Measurements from ENCODE around the gene YES1. TPM values are rescaled to one million over a fixed set of nuclear protein-coding genes. Genes with fewer than 3 reads are reported as not detected.

Gene YES1
- polyA plus RNA-seq, 1 donor from 2014 or later, result 12.0 TPM

- no peak overlapping the region for H3K4me2 ChIP-seq (ENCODE audit: low read length)
- no peaks in the 10 kb centered on the region for H3K9me3 ChIP-seq (ENCODE audit: low read length)
- no peaks in the 10 kb centered on the region for H3K79me2 ChIP-seq (replicated peaks; ENCODE audit: insufficient read depth, low read length)
- H3K9me2 ChIP-seq (ENCODE audit: insufficient read depth, low read length), result no peaks in the 10 kb centered on the region
- no peaks in the 10 kb centered on the region for H3K27me3 ChIP-seq (ENCODE audit: insufficient read depth, low read depth, low read length)
- no peak for TF ChIP-seq EZH2 (IDR thresholded peaks at IDR 0.05; ENCODE audit: borderline replicate concordance, insufficient read depth, low read length, poor library complexity, severe bottlenecking)
- TF ChIP-seq, protein P1, sequence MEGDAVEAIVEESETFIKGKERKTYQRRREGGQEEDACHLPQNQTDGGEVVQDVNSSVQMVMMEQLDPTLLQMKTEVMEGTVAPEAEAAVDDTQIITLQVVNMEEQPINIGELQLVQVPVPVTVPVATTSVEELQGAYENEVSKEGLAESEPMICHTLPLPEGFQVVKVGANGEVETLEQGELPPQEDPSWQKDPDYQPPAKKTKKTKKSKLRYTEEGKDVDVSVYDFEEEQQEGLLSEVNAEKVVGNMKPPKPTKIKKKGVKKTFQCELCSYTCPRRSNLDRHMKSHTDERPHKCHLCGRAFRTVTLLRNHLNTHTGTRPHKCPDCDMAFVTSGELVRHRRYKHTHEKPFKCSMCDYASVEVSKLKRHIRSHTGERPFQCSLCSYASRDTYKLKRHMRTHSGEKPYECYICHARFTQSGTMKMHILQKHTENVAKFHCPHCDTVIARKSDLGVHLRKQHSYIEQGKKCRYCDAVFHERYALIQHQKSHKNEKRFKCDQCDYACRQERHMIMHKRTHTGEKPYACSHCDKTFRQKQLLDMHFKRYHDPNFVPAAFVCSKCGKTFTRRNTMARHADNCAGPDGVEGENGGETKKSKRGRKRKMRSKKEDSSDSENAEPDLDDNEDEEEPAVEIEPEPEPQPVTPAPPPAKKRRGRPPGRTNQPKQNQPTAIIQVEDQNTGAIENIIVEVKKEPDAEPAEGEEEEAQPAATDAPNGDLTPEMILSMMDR (IDR thresholded peaks at IDR 0.05; ENCODE audit: poor library complexity, severe bottlenecking), result no peak
- no peak for TF ChIP-seq SMC3 (conservative IDR thresholded peaks at IDR 0.05; ENCODE audit: poor library complexity)
- no peak for TF ChIP-seq RAD21 (conservative IDR thresholded peaks at IDR 0.05)
- TF ChIP-seq, protein P2, sequence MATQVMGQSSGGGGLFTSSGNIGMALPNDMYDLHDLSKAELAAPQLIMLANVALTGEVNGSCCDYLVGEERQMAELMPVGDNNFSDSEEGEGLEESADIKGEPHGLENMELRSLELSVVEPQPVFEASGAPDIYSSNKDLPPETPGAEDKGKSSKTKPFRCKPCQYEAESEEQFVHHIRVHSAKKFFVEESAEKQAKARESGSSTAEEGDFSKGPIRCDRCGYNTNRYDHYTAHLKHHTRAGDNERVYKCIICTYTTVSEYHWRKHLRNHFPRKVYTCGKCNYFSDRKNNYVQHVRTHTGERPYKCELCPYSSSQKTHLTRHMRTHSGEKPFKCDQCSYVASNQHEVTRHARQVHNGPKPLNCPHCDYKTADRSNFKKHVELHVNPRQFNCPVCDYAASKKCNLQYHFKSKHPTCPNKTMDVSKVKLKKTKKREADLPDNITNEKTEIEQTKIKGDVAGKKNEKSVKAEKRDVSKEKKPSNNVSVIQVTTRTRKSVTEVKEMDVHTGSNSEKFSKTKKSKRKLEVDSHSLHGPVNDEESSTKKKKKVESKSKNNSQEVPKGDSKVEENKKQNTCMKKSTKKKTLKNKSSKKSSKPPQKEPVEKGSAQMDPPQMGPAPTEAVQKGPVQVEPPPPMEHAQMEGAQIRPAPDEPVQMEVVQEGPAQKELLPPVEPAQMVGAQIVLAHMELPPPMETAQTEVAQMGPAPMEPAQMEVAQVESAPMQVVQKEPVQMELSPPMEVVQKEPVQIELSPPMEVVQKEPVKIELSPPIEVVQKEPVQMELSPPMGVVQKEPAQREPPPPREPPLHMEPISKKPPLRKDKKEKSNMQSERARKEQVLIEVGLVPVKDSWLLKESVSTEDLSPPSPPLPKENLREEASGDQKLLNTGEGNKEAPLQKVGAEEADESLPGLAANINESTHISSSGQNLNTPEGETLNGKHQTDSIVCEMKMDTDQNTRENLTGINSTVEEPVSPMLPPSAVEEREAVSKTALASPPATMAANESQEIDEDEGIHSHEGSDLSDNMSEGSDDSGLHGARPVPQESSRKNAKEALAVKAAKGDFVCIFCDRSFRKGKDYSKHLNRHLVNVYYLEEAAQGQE (IDR thresholded peaks at IDR 0.05; ENCODE audit: borderline replicate concordance), result no peak
- no peak for TF ChIP-seq EP300 (conservative IDR thresholded peaks at IDR 0.05; ENCODE audit: poor library complexity, severe bottlenecking)
- no peak for TF ChIP-seq POLR2AphosphoS5 (IDR thresholded peaks at IDR 0.05)
- no peak for TF ChIP-seq MXI1 (conservative IDR thresholded peaks at IDR 0.05; ENCODE audit: poor library complexity, severe bottlenecking)
- no peak for TF ChIP-seq TAF1 (IDR thresholded peaks at IDR 0.05; ENCODE audit: low read depth)
- H3K27ac ChIP-seq (ENCODE audit: low read length), result no peak overlapping the region
- no peaks in the 10 kb centered on the region for H3K36me3 ChIP-seq (ENCODE audit: insufficient read depth, low read length)
- H3K4me3 ChIP-seq (ENCODE audit: low read length), result no peak overlapping the region
- H3K9ac ChIP-seq (ENCODE audit: low read length), result no peak overlapping the region
- H4K20me1 ChIP-seq (ENCODE audit: insufficient read depth), result no peaks in the 10 kb centered on the region
- no peaks in the 10 kb centered on the region for H3F3A ChIP-seq (ENCODE audit: insufficient read depth, low read length, poor library complexity, severe bottlenecking)
- H2AFZ ChIP-seq (ENCODE audit: low read depth, low read length), result no peak overlapping the region
Measured at GRCh38 chr18:686339-687111, 125.5 kb downstream of the YES1 start.

DNA sequence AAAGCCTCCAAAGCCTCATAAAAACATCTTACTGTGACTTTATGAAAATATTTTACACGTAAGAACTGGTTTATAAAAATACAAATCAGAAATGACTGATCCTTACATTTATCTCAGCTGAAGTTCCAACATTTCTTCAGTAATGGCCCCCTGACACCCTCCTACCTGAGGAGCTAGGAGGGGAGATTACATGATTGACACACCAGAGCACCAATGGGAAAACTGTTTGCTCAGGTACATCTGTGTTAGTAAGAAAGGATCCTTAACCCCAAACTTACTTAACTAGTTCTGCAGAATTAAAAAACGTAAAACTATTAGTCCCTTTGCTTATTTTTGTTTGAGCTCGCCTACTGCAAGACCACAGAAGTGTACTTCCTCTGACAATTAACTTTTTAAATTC lies 126.6 kb downstream of the YES1 start:
- H3K4me2 ChIP-seq (ENCODE audit: low read length), result no peak overlapping the region
- no peaks in the 10 kb centered on the region for H3F3A ChIP-seq (ENCODE audit: insufficient read depth, low read length, poor library complexity, severe bottlenecking)
- no peak overlapping the region for H3K27ac ChIP-seq (ENCODE audit: low read length)
- no peak overlapping the region for H3K9ac ChIP-seq (ENCODE audit: low read length)
- H3K36me3 ChIP-seq (ENCODE audit: insufficient read depth, low read length), result no peaks in the 10 kb centered on the region
- no peaks in the 10 kb centered on the region for H3K27me3 ChIP-seq (ENCODE audit: insufficient read depth, low read depth, low read length)
- H2AFZ ChIP-seq (ENCODE audit: low read depth, low read length), result no peak overlapping the region
- H3K4me3 ChIP-seq (ENCODE audit: low read length), result no peak overlapping the region
- no peaks in the 10 kb centered on the region for H4K20me1 ChIP-seq (ENCODE audit: insufficient read depth)
- no peaks in the 10 kb centered on the region for H3K79me2 ChIP-seq (replicated peaks; ENCODE audit: insufficient read depth, low read length)
- TF ChIP-seq RAD21 (conservative IDR thresholded peaks at IDR 0.05), result no peak
- no peak for TF ChIP-seq TAF1 (IDR thresholded peaks at IDR 0.05; ENCODE audit: low read depth)
- no peak for TF ChIP-seq EZH2 (IDR thresholded peaks at IDR 0.05; ENCODE audit: borderline replicate concordance, insufficient read depth, low read length, poor library complexity, severe bottlenecking)
- no peak for TF ChIP-seq POLR2AphosphoS5 (IDR thresholded peaks at IDR 0.05)
- TF ChIP-seq, protein P1 (IDR thresholded peaks at IDR 0.05; ENCODE audit: poor library complexity, severe bottlenecking), result no peak
- TF ChIP-seq EP300 (conservative IDR thresholded peaks at IDR 0.05; ENCODE audit: poor library complexity, severe bottlenecking), result no peak
- H3K9me3 ChIP-seq (ENCODE audit: low read length), result no peaks in the 10 kb centered on the region
- H3K9me2 ChIP-seq (ENCODE audit: insufficient read depth, low read length), result no peaks in the 10 kb centered on the region

All from neural cell (in vitro differentiated cells).